NCI-H524 treated with DMSO at 0.1 percent for 48 hours (cell line): ENCODE results near the gene PITPNM1.
"Not testable (repeated sequence)": the region's sequence is repeated elsewhere in the genome, so short reads cannot be mapped to it uniquely, and the experiment has no call there.

Experiments
- DNase-seq: peaks from one replicate; lab custom pipeline; 2025; lab: John Stamatoyannopoulos, UW

The PITPNM1 gene

DNA sequence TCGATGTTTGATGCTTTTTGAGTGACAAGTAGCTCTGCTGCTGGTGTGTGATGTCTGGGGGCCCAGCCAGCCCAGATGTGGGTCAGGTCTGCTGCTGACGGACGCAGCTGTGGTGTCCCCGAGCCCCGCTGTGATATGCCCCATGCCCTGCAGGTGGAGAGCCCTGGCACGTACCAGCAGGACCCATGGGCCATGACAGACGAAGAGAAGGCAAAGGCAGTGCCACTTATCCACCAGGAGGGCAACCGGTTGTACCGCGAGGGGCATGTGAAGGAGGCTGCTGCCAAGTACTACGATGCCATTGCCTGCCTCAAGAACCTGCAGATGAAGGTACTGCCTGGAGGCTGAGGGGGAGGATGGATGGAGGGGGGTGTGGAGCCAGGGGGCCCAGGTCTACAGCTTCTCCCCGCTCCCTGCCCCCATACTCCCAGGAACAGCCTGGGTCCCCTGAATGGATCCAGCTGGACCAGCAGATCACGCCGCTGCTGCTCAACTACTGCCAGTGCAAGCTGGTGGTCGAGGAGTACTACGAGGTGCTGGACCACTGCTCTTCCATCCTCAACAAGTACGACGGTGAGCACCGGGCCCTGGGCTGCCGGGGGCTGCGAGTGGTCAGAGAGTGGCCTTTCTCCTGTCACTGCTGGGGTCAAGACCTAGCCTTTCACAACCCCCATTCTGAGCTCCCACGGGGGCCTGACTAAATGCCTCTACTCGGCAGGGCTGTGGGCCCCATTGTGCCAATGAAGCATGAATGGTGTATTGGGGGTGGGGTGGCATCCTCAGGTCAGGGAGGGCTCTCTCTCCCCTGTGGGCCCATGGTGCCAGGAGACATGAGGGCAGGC is 15.1 kb downstream of the PITPNM1 start:
- no peak for DNase-seq

- no peak for DNase-seq
Observed at GRCh38 chr11:67489203-67489884, 15.8 kb downstream of the PITPNM1 start.

DNA sequence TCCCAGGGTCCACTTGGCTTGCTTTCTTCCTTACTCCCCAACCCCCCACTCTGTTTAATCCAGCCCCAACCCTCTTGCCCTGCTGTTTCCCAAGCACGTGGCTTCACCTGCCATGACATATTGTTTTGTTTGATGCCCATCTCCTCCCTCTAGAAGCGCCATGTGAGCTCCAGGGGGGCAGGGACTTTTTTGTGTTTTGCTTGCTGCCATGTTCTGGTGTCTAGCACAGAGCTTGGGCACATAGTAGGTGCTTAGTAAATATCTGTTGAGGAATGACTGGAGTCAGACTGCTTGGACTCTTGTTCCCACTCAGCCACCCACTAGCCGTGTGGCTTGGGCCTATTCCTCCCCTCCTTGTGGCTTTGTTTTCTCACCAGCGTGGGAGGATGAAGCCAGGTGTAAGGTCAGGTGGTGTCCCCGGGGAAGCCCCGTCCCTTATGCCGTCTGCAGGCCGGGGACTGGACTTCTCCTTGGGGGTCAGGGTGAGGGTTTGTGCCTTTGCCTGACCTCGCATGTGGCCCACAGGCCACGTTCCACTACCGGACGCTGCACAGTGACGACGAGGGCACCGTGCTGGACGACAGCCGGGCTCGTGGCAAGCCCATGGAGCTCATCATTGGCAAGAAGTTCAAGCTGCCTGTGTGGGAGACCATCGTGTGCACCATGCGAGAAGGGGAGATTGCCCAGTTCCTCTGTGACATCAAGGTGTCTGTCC is 18.5 kb downstream of the PITPNM1 start:
- no peak for DNase-seq

- not testable (repeated sequence) for DNase-seq
Observed at GRCh38 chr11:67485873-67486361, 19.2 kb downstream of the PITPNM1 start.

- DNase-seq = no peak
Observed at GRCh38 chr11:67484847-67485311, 20.3 kb downstream of the PITPNM1 start.

DNA sequence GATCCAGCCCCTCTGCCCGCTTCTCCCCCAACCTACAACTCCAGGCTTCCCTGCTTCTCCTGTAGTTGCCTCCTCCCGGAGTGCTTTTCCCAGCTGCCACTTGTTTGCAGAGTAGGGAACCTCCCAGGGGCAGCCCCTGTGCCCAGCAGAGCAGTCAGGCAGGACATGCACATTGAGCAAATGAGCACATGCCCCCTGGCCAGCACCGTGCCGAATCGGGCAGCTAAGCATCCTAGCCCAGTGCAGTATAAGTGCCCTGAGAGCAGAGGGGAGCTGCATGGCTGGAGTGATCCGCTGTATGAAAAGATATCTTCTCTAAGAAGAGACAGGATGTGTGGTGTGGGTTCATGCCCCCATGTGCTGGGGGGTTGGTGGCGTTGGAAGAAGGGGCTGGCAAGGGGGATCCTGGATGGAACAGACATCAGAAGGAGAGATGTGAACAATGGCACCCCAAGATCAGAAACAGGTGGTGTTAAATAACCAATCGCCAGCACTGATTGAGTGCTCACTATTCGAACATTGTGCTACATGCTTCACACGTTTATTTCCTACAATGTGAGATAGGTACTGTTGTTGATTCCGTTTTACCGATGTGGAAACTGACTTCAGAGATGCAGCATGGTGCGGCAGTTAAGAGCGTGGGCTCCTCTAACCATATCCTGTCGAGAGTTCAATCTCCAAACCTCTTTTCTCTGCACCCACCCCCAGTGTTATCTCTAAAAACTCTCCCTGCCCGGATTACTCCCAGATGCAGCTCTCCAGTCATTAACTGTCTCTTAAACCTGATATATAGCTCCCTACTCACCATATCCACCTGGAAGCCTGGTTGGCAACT is 21.1 kb downstream of the PITPNM1 start:
- DNase-seq = no peak

DNA sequence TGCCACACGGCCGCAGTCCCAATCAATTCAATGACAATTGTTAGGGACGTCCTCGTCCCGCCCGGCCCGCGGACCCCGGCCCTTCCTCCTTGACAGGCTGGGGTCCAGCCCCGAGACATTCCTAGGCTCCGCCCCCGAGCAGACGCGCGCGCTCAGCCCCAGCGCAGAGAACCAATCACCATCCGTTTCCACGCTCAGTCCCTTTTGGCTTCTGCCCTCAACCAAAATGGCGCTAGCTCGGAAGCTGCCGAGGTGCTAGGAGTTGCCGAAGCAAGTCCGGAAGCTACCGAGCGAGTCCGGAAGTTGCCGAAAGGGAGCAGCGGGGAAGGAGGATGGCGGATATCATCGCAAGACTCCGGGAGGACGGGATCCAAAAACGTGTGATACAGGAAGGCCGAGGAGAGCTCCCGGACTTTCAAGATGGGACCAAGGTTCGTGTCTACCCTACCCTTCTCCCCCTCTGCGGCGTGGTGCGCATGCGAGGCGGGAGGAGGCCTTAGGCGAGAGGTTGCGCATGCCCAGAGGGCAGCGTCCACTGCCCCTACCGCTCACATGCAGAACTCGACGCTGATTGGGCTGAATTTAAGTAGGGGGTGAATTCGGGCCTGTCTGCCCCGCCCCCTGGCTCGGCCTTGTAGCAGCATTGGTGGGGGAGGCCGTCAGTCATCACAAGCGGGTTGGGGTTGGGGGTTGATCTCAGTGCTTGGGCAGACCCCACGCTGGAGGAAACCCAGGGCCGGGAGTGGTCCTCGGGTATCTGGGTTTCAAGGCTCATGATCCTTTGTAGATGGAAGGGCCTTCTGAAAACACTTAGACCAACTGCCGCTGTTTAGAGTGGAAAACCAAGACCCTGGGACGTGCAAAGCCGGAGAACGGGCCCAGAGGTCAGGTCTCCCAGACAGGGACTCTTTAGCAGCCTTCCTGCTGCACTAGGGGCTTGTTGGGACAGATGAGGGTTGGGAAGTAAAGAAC is 22.1 kb downstream of the PITPNM1 start, which contains the start of gene AIP:
AIP (plus strand) TSS at position 200 of the 972 bp plus-strand sequence; CDS start at position 333, 133 bp downstream.
- peak; percentile 72 for DNase-seq

GRCh38 chr11:67482275-67482826 is 22.8 kb downstream of the PITPNM1 start:
- no peak for DNase-seq

DNA sequence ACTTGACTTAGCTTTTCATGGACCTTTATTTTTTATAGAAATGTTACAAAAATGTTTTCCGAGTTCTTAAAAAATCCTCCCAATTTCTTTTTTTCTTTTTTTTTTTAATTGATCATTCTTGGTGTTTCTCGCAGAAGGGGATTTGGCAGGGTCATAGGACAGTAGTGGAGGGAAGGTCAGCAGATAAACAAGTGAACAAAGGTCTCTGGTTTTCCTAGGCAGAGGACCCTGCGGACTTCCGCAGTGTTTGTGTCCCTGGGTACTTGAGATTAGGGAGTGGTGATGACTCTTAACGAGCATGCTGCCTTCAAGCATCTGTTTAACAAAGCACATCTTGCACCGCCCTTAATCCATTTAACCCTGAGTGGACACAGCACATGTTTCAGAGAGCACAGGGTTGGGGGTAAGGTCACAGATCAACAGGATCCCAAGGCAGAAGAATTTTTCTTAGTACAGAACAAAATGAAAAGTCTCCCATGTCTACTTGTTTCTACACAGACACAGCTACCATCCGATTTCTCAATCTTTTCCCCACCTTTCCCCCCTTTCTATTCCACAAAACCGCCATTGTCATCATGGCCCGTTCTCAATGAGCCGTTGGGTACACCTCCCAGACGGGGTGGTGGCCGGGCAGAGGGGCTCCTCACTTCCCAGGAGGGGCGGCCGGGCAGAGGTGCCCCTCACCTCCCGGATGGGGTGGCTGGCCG is 27.7 kb downstream of the PITPNM1 start:
- DNase-seq = not testable (repeated sequence)

- DNase-seq = not testable (repeated sequence)
Observed at GRCh38 chr11:67476692-67477091, 28.5 kb downstream of the PITPNM1 start.

DNA sequence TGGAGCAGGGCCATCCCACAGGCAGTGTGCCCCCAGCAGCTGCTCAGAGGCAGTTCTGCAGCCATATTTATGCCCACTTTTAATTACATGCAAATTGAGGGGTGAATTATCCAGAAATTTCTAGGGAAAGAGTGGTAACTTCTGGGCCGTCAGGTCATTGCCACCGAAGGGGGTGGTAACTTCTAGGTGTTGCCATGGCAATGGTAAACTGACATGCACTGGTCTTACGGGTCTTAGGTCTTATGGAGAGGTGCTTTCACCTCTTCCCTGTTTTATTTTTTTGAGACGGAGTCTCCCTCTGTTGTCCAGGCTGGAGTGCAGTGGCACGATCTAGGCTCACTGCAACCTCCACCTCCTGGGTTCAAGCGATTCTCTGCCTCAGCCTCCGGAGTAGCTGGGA is 32.3 kb downstream of the PITPNM1 start:
- no peak for DNase-seq

- no peak for DNase-seq
Observed at GRCh38 chr11:67470337-67471002, 34.7 kb downstream of the PITPNM1 start.

GRCh38 chr11:67469508-67469811 is 35.7 kb downstream of the PITPNM1 start:
- DNase-seq = no peak

GRCh38 chr11:67468759-67469507 is 36.2 kb downstream of the PITPNM1 start, which contains the start of gene TMEM134:
Gene TMEM134 (minus strand): TSS chr11:67469251. CDS start chr11:67469192, 59 bp downstream.
- no peak for DNase-seq

- no peak for DNase-seq
Observed at GRCh38 chr11:67468456-67468758, 36.8 kb downstream of the PITPNM1 start.

DNA sequence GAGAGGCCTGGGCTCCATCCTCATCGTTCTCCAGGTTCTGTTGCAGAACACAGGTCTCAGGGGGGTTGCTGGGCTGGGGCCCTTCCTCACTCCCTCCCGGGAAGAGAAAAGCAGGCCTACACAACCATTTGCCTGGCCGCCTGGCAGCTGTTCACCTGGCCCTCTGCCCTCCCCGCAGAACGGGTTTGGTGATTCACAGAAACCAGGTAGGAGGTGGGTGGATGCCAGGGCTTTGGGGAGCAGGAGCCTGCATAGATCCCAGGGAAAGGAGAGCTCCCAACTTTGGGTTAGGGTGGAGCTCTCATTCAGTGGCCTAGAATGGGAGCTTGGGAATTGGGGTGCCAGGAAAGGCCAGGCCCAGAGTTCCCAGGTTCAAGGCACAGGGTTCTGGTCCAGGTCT is 37.1 kb downstream of the PITPNM1 start:
- DNase-seq = no peak

DNA sequence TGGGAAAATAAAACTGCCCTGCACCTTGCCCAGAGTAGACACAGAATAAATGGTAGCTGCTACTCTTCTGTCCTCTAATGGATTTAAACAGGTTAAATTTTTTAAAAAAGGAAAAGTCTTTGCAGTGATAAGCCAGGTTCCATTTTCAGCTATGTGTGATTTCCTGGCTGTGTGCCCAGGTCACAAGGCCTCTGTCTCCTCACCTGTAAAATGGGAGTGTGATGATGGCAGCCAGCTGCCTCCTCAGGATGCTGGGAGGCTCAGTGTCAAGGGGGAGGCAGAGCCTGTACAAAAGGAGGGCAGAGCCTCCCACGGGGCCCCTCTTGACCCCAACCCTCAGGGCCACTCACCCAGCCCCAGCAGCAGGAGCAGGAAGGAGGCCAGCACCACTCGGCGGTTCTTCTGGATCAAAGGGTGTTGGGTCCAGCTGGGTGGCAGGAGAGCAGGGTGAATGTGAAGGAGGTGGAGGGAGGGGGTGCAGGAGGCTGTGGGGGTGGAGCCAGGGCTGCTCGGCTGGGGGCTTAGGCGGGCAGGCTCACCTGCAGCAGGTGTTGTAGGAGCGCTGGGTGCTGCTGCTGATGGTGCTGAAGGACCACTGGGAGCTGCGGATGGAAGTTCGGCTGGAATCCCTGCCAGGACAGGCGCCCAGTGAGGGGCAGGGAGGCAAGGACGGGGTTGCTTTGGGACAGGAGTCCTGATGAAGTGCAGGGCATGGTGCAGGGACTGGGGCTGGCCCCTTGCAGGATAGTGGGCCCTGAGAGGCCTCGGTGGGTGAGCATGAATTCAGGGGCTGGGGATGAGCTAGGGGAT is 38.0 kb downstream of the PITPNM1 start:
- DNase-seq = no peak
